Measurements from ENCODE around the gene CLGN.

Gene CLGN

GRCh38 chr4:140382732-140383131 is 44.7 kb downstream of the CLGN start:
- DNase-seq (ENCODE audit: low spot score): no peak

DNA sequence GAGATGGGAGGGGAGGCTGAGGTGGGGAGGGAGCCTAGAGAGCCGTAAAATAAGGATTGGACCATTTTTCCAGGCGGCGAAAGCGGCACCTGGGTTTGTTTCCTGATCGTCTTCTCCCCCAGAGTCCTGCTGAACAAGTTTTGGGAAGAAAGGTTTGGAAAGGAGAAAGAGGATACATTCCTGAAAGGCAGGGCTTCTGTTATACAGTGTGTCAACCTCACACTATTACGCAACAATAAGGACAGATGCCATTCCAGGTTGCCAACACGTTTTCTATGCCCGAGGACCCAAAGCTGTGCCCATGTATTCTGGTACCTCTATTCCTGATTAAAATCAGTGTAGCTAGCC is 53.3 kb downstream of the CLGN start:
- no peak for DNase-seq (ENCODE audit: low spot score)

GRCh38 chr4:140373328-140374129 is 53.9 kb downstream of the CLGN start, which contains the start of gene SCOC:
SCOC (plus strand) TSS chr4:140373646; CDS start chr4:140379171, 5,525 bp downstream.
- peak; percentile 98 for DNase-seq (ENCODE audit: low spot score)

- peak; percentile 28 for DNase-seq (ENCODE audit: low spot score)
Measured at GRCh38 chr4:140372751-140373327, 54.6 kb downstream of the CLGN start.

DNA sequence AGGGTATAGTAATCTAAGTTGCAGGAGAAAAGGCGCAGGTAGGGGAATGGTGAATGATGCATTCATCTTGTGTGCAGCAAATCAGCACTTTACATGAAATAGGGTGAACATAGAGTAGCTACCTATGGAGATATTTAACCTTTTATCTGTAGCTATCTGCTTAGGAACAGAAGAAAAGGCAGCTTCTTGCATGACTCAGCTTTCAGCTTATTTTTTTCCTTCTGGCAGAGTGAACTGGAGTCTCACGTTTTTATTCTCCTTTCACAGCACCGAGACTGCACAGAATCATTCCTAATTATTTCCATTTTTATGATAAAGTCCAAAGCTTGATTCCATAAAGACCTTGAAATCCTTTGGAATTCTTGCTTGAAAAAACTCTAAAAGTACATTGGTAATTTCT is 58.8 kb downstream of the CLGN start:
- no peak for DNase-seq (ENCODE audit: low spot score)

DNA sequence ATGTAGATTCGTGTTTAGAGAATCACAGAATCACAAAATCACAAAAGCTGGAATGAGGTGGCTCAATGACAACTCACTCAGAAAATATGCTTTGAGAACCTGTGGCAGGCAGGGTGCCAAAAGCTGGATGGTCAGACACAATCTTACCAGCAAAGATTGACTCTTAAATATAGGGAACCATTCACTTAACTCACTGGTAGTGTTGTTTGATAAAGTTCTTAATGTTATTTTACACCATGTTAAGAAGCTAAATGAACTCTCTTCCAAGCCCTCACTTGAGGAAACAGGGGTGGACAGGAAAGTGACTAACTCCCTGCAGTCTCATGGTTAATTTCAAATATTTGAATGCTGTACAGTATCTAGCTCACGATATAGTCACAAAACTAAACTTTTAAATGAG is 59.7 kb downstream of the CLGN start:
- DNase-seq (ENCODE audit: low spot score): no peak

DNA sequence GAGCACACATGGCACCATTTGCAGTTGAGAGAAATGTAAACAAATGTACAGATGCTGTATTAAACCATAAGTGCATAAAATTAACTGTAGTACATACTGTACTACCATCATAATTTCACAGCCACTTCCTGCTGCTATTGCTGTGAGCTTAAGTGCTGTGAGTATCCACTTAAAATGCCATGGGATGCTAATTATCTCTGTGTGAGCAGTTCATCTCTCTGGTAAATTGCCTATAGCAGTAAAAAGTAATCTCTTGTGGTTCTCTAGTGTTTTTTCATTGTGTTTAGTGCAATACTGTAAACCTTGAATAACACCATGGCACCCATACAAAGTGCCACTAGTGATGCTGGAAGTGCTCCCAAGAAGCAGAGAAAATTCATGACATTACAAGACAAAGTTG is 63.9 kb downstream of the CLGN start:
- no peak for DNase-seq (ENCODE audit: low spot score)

- DNase-seq (ENCODE audit: low spot score): no peak
Measured at GRCh38 chr4:140363051-140363450, 64.4 kb downstream of the CLGN start.

DNA sequence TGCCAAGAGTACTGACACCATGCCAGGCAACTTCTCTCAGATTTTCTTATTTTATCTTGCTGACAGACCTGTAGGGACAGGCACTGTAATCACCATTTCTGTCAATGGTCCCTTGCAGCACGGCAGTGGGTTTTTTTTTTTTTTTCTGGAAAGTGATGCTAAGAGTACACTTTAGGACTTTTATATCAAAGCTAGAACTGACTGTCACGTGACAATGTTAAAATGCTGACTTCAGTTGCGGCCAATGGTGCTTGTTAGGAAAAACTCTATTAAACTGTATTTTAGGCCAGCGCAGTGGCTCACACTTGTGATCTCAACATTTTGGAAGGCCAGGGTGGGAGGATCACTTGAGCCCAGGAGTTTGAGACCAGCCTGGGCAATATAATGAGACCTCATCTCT is 66.3 kb downstream of the CLGN start:
- DNase-seq (ENCODE audit: low spot score): no peak

GRCh38 chr4:140359562-140360427 is 67.7 kb downstream of the CLGN start:
- peak; percentile 80 for DNase-seq (ENCODE audit: low spot score)

- no peak for DNase-seq (ENCODE audit: low spot score)
Measured at GRCh38 chr4:140358281-140358680, 69.2 kb downstream of the CLGN start.

- no peak for DNase-seq (ENCODE audit: low spot score)
Measured at GRCh38 chr4:140357868-140358267, 69.6 kb downstream of the CLGN start.

DNA sequence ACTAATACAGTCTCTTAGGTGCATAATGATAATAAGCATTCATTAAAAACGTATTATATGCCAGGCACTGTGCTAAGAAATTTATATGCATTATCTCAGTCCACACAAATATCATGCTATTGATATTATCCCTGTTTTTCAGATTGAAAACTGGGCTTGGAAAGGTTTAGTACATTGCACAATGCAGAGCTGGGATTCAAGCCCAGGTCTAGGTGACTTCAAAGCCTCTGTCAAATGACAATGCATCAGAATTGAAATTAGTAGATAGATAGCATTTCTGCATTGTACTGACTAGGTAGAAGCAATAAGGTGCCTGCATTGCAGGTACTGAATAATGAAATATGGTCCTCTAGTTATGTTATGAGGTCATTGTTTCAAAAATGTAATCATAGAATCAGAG is 72.2 kb downstream of the CLGN start:
- no peak for DNase-seq (ENCODE audit: low spot score)

DNA sequence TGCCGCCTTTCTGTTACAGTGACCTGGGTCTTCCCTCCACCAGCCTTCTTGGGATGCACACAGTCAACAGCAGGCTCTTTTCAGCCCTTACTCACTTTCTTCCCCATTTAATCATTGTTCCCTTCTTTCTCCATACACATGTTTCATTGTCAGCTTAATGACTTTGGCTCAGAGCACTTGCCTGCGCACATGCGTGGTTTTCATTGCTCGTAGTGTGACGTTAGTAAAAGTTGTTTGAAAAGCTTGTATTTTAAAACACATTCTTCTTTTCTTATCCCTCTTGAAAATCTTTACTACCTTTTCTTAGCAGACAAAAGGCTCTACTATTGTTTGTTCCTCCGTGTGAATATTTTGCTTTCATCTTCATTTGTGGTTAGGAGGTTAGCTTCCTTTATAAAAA is 73.7 kb downstream of the CLGN start:
- no peak for DNase-seq (ENCODE audit: low spot score)

DNA sequence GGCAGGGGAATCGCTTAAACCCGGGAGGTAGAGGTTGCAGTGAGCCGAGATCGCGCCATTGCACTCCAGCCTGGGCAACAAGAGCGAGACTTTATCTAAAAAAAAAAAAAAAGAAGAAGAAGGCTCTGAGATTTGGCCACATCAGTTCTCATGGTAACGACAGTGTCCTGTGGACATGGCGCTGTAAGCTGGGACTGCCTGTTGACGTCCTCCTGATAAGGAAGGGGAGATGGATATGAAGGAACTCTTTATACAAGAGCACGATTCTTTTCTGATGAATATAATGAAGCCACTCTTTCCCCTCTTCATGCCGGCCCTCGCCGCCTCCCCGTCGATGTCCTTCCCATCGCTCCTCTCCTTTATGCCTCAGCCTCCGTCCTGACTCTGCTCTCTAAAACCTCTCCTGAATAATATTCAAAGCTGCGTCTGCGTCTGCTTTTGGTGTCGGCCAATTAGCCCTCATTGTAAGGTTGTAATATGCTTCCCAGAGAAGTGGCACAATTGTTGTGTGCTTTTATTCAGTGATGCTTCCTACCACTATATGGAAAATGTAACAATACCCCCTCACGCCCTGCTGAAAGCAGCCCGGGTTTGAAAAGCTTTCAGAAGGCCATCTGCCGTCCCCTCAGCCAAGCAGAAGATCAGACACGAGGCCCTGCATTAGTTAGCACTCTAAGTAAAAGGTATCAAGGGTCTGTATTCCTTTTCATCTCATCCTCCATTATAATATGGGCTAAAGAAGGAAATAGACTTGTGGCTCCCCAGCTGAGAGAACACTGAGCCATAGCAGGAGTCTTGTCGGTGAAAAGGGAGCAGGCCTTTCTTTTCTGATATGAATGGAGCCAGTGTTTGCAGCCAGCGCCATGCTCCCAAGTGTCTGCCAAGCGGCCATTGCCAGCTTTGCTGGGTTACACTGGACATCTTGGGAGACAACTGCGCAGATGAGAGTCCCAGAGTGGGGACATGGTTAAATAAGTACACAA is 76.1 kb downstream of the CLGN start:
- no peak for DNase-seq (ENCODE audit: low spot score)

- no peak for DNase-seq (ENCODE audit: low spot score)
Measured at GRCh38 chr4:140349816-140350215, 77.6 kb downstream of the CLGN start.

DNA sequence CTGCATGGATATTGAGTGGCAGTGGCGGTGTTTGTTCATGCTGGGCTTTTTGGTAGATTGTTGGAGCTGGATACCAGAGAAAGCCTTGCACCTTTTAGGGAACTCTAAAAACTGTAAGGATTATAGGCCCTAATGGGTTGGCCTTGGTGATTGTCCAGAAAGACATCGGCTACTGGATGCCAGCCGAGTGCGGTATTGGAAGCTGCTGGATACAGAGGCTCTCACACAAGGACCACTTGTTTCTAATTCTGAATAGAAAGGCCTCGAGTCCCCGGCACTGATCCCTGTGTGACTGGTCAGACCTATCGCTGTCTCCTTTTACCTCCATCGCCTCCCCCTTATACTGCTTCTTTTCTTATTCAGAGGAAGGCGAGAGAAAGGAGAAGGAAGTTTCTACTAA is 81.3 kb downstream of the CLGN start:
- DNase-seq (ENCODE audit: low spot score): no peak

GRCh38 chr4:140344621-140345020 is 82.8 kb downstream of the CLGN start:
- DNase-seq (ENCODE audit: low spot score): no peak

DNA sequence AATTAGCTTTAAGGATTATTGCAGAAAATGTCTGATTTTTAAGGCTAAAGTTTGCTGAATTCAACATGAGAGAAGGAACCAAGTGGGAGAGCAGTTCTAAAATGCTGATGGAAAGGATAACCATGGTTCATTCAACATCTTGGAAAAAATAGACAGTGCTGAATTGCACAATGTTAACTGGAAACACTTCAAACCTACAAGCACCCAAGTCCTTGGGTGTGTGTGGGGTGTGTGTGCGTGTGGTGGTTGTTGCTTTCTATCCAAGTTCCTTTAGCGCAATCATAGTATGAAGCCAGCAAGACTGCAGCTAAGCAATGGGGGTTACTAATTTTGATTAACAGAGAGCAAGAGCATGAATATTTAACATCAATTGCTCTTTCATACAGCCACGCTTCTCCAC is 83.3 kb downstream of the CLGN start:
- DNase-seq (ENCODE audit: low spot score): no peak

GRCh38 chr4:140343303-140343702 is 84.1 kb downstream of the CLGN start:
- no peak for DNase-seq (ENCODE audit: low spot score)

GRCh38 chr4:140342620-140343019 is 84.8 kb downstream of the CLGN start:
- no peak for DNase-seq (ENCODE audit: low spot score)
